Spleen (tissue), 7 donors: ENCODE measurements around the gene DPYSL4.

ENCODE experiments used
- CTCF ChIP-seq, 11 experiments: fragments of 200-600 bp in 7 of 11; fragments of 450-650 bp in 4 of 11; sonication (generic) in 4 of 11; IDR thresholded peaks in 8 of 11; conservative IDR thresholded peaks in 3 of 11; 1 replicate in 7 of 11; 2 replicates in 4 of 11; pipeline versions ENCODE4 v1.4.0 to v1.8.0; 2016 to 2021; ENCODE audit warnings: antibody characterized with exemption in 11 of 11, inconsistent platforms in 4 of 11, mild to moderate bottlenecking in 1 of 11
- POLR2A ChIP-seq, 3 donors: fragments of 450-650 bp; IDR thresholded peaks; one replicate each; pipeline ENCODE4 v1.5.1; 2017; ENCODE audit warnings: antibody characterized with exemption in 3 of 3, mild to moderate bottlenecking in 1 of 3
- donor health status: DM: no; HTN: no; CAD: no; lungs with moderate emphysema.
- donor health status: DM: no; HTN: no; CAD: no.
- donor health status: DM: no; HTN: no; CAD: no.

GRCh38 chr10:132225849-132226205 lies 39.1 kb downstream of the DPYSL4 start:
- TF ChIP-seq CTCF (IDR thresholded peaks at IDR 0.05 in 8 of 11, conservative IDR thresholded peaks at IDR 0.05 in 3 of 11), result no peak
- TF ChIP-seq POLR2A (IDR thresholded peaks at IDR 0.05), result no peak
